BJ (cell line): ENCODE data around the gene SEPHS1. TPM values are rescaled to one million over a fixed set of nuclear protein-coding genes. Genes with fewer than 3 reads are reported as not detected.
A peak's percentile ranks its signal among the peaks of the same experiment; 100 is the strongest.

Experiments used
- CTCF ChIA-PET: fragments of 350-600 bp; formaldehyde crosslinking; extraction: SDS; loops from one replicate; lab custom pipeline; 2021; ENCODE audit warnings: antibody characterized with exemption, inconsistent platforms; lab: Yijun Ruan, JAX
- POLR2A ChIA-PET: fragments of 300-600 bp; sonication (Branson Sonifier 250); formaldehyde crosslinking; extraction: SDS; loops from one replicate; lab custom pipeline; 2021; ENCODE audit warnings: antibody characterized with exemption; lab: Charles Lee
- DNase-seq: peaks from one replicate; pipeline ENCODE4 v3.0.0-alpha.2; 2011; ENCODE audit warnings: low read depth
- H3K27me3 ChIP-seq: 2 replicates; pipeline ENCODE4 v1.6.0; 2011; ENCODE audit warnings: low read length; ENCODE audit not compliant: control insufficient read depth, insufficient read depth
- H3K36me3 ChIP-seq: 2 replicates; pipeline ENCODE4 v1.5.1; 2011; ENCODE audit warnings: low read length; ENCODE audit not compliant: control insufficient read depth, insufficient read depth
- H3K4me3 ChIP-seq: 2 replicates; pipeline ENCODE4 v1.5.1; 2011; ENCODE audit warnings: low read depth, mild to moderate bottlenecking, control low read depth, low read length
- CTCF ChIP-seq: IDR thresholded peaks from 2 replicates; pipeline ENCODE4 v1.5.1; 2011; ENCODE audit warnings: low read depth, mild to moderate bottlenecking, control low read depth, inconsistent platforms, low read length, moderate library complexity; ENCODE audit not compliant: insufficient read depth
- polyA plus RNA-seq: library from polyadenylated mRNA; depleted of rRNA; stranded (reverse); fragments of >200 nt; gene quantifications from 2 replicates; pipeline ENCODE4 v1.2.3, GENCODE V29; 2011

The SEPHS1 gene
- polyA plus RNA-seq, 1 experiment = 41.9 TPM

GRCh38 chr10:13346283-13347042 lies 1.6 kb downstream of the SEPHS1 start:
- DNase-seq = no peak
- Histone ChIP-seq H3K36me3 (no peaks in the 10 kb centered on the region), H3K4me3 (peak overlapping the region; percentile 67), H3K27me3 (peaks cover 2% of the 10 kb centered on the region)
- ChIA-PET CTCF (no interaction called here), POLR2A (no interaction called here)
- TF ChIP-seq CTCF = no peak

- H3K27me3 ChIP-seq = no peaks in the 10 kb centered on the region
- POLR2A ChIA-PET = no interaction called here
- CTCF ChIA-PET = no interaction called here
- TF ChIP-seq CTCF = no peak
- DNase-seq = no peak
- no peaks in the 10 kb centered on the region for H3K36me3 ChIP-seq
- H3K4me3 ChIP-seq = no peak overlapping the region
Measured at GRCh38 chr10:13340626-13341376, 7.3 kb downstream of the SEPHS1 start.

GRCh38 chr10:13340068-13340467 lies 8.0 kb downstream of the SEPHS1 start:
- no peak for DNase-seq
- ChIA-PET CTCF (no interaction called here), POLR2A (no interaction called here)
- no peak for TF ChIP-seq CTCF
- Histone ChIP-seq H3K36me3 (no peaks in the 10 kb centered on the region), H3K4me3 (no peak overlapping the region), H3K27me3 (no peaks in the 10 kb centered on the region)

GRCh38 chr10:13338390-13339110 lies 9.5 kb downstream of the SEPHS1 start:
- DNase-seq = peak; percentile 72
- H3K27me3 ChIP-seq = no peaks in the 10 kb centered on the region
- TF ChIP-seq CTCF = no peak
- ChIA-PET POLR2A (no interaction called here), CTCF (no interaction called here)
- H3K36me3 ChIP-seq = no peaks in the 10 kb centered on the region
- no peak overlapping the region for H3K4me3 ChIP-seq

GRCh38 chr10:13337827-13338196 lies 10.3 kb downstream of the SEPHS1 start:
- Histone ChIP-seq H3K4me3 (no peak overlapping the region), H3K36me3 (no peaks in the 10 kb centered on the region; the same call in 1 of the 2 replicates), H3K27me3 (no peaks in the 10 kb centered on the region)
- CTCF ChIA-PET = no interaction called here
- no peak for DNase-seq
- no peak for TF ChIP-seq CTCF
- POLR2A ChIA-PET = no interaction called here
